OCI-LY7 (cell line): Measurements from ENCODE around the gene NPLOC4.

ENCODE experiments used
- CTCF ChIP-seq: fragments of 200-600 bp; sonication (generic); conservative IDR thresholded peaks from 2 replicates; pipeline ENCODE4 v1.5.1; 2014; ENCODE audit warnings: mild to moderate bottlenecking, antibody characterized with exemption, low read length, moderate library complexity, mixed read lengths
- EZH2phosphoT487 ChIP-seq: fragments of 200-600 bp; sonication (generic); IDR thresholded peaks from 2 replicates; pipeline ENCODE4 v1.6.1; 2018; ENCODE audit warnings: low read depth, borderline replicate concordance, mild to moderate bottlenecking, mixed run types, antibody characterized with exemption, low read length, moderate library complexity, mixed read lengths

GRCh38 chr17:81534157-81535006, 102.5 kb downstream of the NPLOC4 start:
- TF ChIP-seq CTCF (no peak), EZH2phosphoT487 (no peak)
